ENCODE measurements around the gene CBY1. TPM values are rescaled to one million over a fixed set of nuclear protein-coding genes. Genes with fewer than 3 reads are reported as not detected.

The CBY1 gene
- total RNA-seq, 1 experiment from 2014 or later: 12.9 TPM

DNA sequence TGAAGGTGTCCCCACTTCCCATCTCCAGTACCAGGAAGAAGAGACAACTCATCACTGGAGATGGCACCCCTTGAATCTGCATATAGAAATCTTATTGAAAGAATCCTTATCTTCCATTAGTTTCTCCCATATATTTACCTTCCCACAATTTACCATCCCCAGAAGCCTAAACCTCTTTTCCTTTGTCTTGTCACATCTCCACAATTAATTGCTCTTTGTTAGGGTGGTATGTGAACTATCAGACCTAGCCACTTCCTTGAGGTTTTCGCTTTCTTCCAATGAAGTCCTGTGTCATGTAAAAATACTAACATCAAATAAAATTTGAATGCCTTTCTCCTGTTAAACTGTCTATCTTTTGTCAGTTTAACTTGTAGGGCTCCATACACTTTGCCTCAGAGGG lies 38.2 kb upstream of the CBY1 start:
- Histone ChIP-seq H2AFZ (ENCODE audit: low read length) (no peak overlapping the region), H3K9ac (ENCODE audit: low read length) (no peak overlapping the region), H3K9me2 (replicated peaks; ENCODE audit: low read length) (no peaks in the 10 kb centered on the region), H3K36me3 (ENCODE audit: low read depth, low read length) (peaks cover 10% of the 10 kb centered on the region), H3K27me3 (ENCODE audit: low read length) (no peaks in the 10 kb centered on the region), H3K79me2 (ENCODE audit: low read length) (no peaks in the 10 kb centered on the region), H3K4me2 (ENCODE audit: low read length) (no peak overlapping the region), H3K4me3 (ENCODE audit: low read length) (no peak overlapping the region), H3F3A (ENCODE audit: low read length, unreplicated experiment) (no peaks in the 10 kb centered on the region), H3K9me3 (ENCODE audit: low read length) (no peaks in the 10 kb centered on the region), H3K27ac (ENCODE audit: low read length) (no peak overlapping the region), H3K4me1 (ENCODE audit: insufficient read depth, low read length) (no peaks in the 10 kb centered on the region), H4K20me1 (ENCODE audit: low read length) (no peaks in the 10 kb centered on the region)
- CTCF ChIA-PET: no interaction called here
- intact Hi-C loops (cut with micrococcal nuclease): no loop called here
- DNase-seq (no peak), ATAC-seq (no peak)
- POLR2A ChIA-PET (ENCODE audit: unreplicated experiment): no interaction called here
- no TSS peak for BruUV-seq (replicated peaks)
- TF ChIP-seq EZH2 (IDR thresholded peaks at IDR 0.05; ENCODE audit: low read length, unreplicated experiment) (no peak), EZH2phosphoT487 (IDR thresholded peaks at IDR 0.05; ENCODE audit: borderline replicate concordance, low read length) (no peak)
- TF ChIP-seq, protein P1, sequence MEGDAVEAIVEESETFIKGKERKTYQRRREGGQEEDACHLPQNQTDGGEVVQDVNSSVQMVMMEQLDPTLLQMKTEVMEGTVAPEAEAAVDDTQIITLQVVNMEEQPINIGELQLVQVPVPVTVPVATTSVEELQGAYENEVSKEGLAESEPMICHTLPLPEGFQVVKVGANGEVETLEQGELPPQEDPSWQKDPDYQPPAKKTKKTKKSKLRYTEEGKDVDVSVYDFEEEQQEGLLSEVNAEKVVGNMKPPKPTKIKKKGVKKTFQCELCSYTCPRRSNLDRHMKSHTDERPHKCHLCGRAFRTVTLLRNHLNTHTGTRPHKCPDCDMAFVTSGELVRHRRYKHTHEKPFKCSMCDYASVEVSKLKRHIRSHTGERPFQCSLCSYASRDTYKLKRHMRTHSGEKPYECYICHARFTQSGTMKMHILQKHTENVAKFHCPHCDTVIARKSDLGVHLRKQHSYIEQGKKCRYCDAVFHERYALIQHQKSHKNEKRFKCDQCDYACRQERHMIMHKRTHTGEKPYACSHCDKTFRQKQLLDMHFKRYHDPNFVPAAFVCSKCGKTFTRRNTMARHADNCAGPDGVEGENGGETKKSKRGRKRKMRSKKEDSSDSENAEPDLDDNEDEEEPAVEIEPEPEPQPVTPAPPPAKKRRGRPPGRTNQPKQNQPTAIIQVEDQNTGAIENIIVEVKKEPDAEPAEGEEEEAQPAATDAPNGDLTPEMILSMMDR (conservative IDR thresholded peaks at IDR 0.05; ENCODE audit: low read depth, low read length): no peak

DNA sequence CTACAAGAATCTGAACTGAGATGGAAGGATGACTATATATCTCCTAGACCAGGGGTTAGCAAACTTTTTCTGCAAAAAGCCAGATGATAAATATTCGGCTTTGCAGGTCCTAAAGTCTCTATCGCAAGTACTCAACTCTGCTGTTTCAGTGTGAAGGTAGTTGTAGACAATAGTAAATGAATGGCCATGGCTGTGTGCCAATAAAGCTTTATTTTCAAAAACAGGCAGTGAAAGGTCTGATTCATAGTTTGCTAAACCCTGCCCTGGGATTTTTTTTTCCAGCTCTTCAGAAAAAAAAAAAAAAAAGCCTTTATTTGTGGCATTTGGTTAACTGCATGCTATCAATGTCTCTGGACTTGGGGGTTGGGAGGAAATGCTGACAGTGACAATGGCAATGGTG lies 37.8 kb upstream of the CBY1 start:
- intact Hi-C loops (cut with micrococcal nuclease): no loop called here
- ChIA-PET POLR2A (ENCODE audit: unreplicated experiment) (no interaction called here), CTCF (no interaction called here)
- H3K4me1 ChIP-seq (ENCODE audit: insufficient read depth, low read length): no peaks in the 10 kb centered on the region
- H3K9me2 ChIP-seq (replicated peaks; ENCODE audit: low read length): no peaks in the 10 kb centered on the region
- no peak overlapping the region for H3K4me3 ChIP-seq (ENCODE audit: low read length)
- H3K27ac ChIP-seq (ENCODE audit: low read length): no peak overlapping the region
- H3K4me2 ChIP-seq (ENCODE audit: low read length): no peak overlapping the region
- no peaks in the 10 kb centered on the region for H3K79me2 ChIP-seq (ENCODE audit: low read length)
- DNase-seq: no peak
- no peak overlapping the region for H2AFZ ChIP-seq (ENCODE audit: low read length)
- H3K27me3 ChIP-seq (ENCODE audit: low read length): no peaks in the 10 kb centered on the region
- no peaks in the 10 kb centered on the region for H4K20me1 ChIP-seq (ENCODE audit: low read length)
- TF ChIP-seq EZH2phosphoT487 (IDR thresholded peaks at IDR 0.05; ENCODE audit: borderline replicate concordance, low read length) (no peak), EZH2 (IDR thresholded peaks at IDR 0.05; ENCODE audit: low read length, unreplicated experiment) (no peak)
- TF ChIP-seq, protein P1 (conservative IDR thresholded peaks at IDR 0.05; ENCODE audit: low read depth, low read length): no peak
- no peak for ATAC-seq
- H3F3A ChIP-seq (ENCODE audit: low read length, unreplicated experiment): no peaks in the 10 kb centered on the region
- peaks cover 10% of the 10 kb centered on the region for H3K36me3 ChIP-seq (ENCODE audit: low read depth, low read length)
- no peaks in the 10 kb centered on the region for H3K9me3 ChIP-seq (ENCODE audit: low read length)
- no TSS peak for BruUV-seq (replicated peaks)
- no peak overlapping the region for H3K9ac ChIP-seq (ENCODE audit: low read length)

DNA sequence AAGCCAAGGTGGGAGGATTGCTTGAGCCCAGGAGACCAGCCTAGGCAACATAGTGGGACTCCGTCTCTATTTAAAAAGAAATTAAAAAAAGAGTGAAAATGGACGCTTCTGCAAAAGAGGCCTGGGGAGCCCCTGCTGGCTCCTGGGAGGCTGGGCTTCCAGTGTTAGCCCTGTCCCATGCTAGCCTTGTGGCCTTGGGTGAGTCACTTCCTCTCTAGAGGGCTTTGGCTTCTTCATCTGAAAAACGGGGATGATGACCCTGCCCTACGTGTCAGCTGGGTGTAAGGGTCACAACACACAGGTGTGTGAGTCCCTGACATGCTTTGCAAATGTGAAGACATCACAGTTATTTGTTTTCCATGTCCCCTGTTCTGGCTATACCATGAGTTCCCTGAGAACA lies 33.1 kb upstream of the CBY1 start:
- TF ChIP-seq EZH2 (IDR thresholded peaks at IDR 0.05; ENCODE audit: low read length, unreplicated experiment) (no peak), EZH2phosphoT487 (IDR thresholded peaks at IDR 0.05; ENCODE audit: borderline replicate concordance, low read length) (no peak)
- TF ChIP-seq, protein P1 (conservative IDR thresholded peaks at IDR 0.05; ENCODE audit: low read depth, low read length): no peak
- H3K9ac ChIP-seq (ENCODE audit: low read length): no peak overlapping the region
- peaks cover 4% of the 10 kb centered on the region for H3K36me3 ChIP-seq (ENCODE audit: low read depth, low read length)
- no peaks in the 10 kb centered on the region for H3K27me3 ChIP-seq (ENCODE audit: low read length)
- H3K4me3 ChIP-seq (ENCODE audit: low read length): no peak overlapping the region
- ATAC-seq: no peak
- no peak overlapping the region for H3K27ac ChIP-seq (ENCODE audit: low read length)
- H4K20me1 ChIP-seq (ENCODE audit: low read length): no peaks in the 10 kb centered on the region
- no peaks in the 10 kb centered on the region for H3K79me2 ChIP-seq (ENCODE audit: low read length)
- H3F3A ChIP-seq (ENCODE audit: low read length, unreplicated experiment): no peaks in the 10 kb centered on the region
- ChIA-PET POLR2A (ENCODE audit: unreplicated experiment) (no interaction called here), CTCF (no interaction called here)
- H3K4me1 ChIP-seq (ENCODE audit: insufficient read depth, low read length): no peaks in the 10 kb centered on the region
- no peak overlapping the region for H2AFZ ChIP-seq (ENCODE audit: low read length)
- no peak for DNase-seq
- intact Hi-C loops (cut with micrococcal nuclease): no loop called here
- no peak overlapping the region for H3K4me2 ChIP-seq (ENCODE audit: low read length)
- no peaks in the 10 kb centered on the region for H3K9me3 ChIP-seq (ENCODE audit: low read length)
- no peaks in the 10 kb centered on the region for H3K9me2 ChIP-seq (replicated peaks; ENCODE audit: low read length)
- BruUV-seq (replicated peaks): no TSS peak

Data from PC-3 (cell line).